T-helper 2 cell treated with Interferon-gamma antibody and Interleukin-4, amounts not matched to agents 5 μg/mL and 100 μg/mL, for 36 hours (primary cell): ENCODE data around the gene PTPRB.

ENCODE experiments used
- DNase-seq: peaks from one replicate; pipeline ENCODE4 v3.0.0; 2021; ENCODE audit warnings: low spot score
- H3K27ac Mint-ChIP-seq: one replicate; pipeline ENCODE4 v1.8.0; 2021; ENCODE audit warnings: mild to moderate bottlenecking, mixed read lengths
- H3K27me3 Mint-ChIP-seq: one replicate; pipeline ENCODE4 v1.8.0; 2021; ENCODE audit warnings: low read depth, mixed read lengths
- H3K36me3 Mint-ChIP-seq: one replicate; pipeline ENCODE4 v1.8.0; 2021; ENCODE audit warnings: low read depth, mixed read lengths
- H3K4me1 Mint-ChIP-seq: one replicate; pipeline ENCODE4 v1.8.0; 2021; ENCODE audit warnings: low read depth, mixed read lengths
- H3K4me3 Mint-ChIP-seq: one replicate; pipeline ENCODE4 v1.8.0; 2022; ENCODE audit warnings: mild to moderate bottlenecking, moderate library complexity, mixed read lengths
- H3K9me3 Mint-ChIP-seq: one replicate; pipeline ENCODE4 v1.8.0; 2021; ENCODE audit warnings: mixed read lengths

The PTPRB gene

GRCh38 chr12:70637303-70638085, at the start of gene PTPRB:
Gene PTPRB (minus strand): TSS chr12:70637429. CDS start chr12:70637395, 34 bp downstream.
- Mint-ChIP-seq H3K27ac (no peak within 1 kb of the TSS), H3K36me3 (no peaks in the 10 kb centered on the region), H3K27me3 (peaks cover 6% of the 10 kb centered on the region), H3K4me3 (no peak within 1 kb of the TSS), H3K9me3 (no peaks in the 10 kb centered on the region), H3K4me1 (no peaks in the 10 kb centered on the region)
- DNase-seq = no peak

GRCh38 chr12:70686907-70687306, 49.7 kb upstream of the PTPRB start:
- Mint-ChIP-seq H3K4me3 (no peak overlapping the region), H3K9me3 (no peaks in the 10 kb centered on the region), H3K4me1 (no peaks in the 10 kb centered on the region), H3K27me3 (peaks cover 4% of the 10 kb centered on the region), H3K27ac (no peak overlapping the region), H3K36me3 (no peaks in the 10 kb centered on the region)
- no peak for DNase-seq

GRCh38 chr12:70686299-70686698, 49.1 kb upstream of the PTPRB start:
- Mint-ChIP-seq H3K27me3 (peaks cover 4% of the 10 kb centered on the region), H3K36me3 (no peaks in the 10 kb centered on the region), H3K9me3 (no peaks in the 10 kb centered on the region), H3K4me1 (no peaks in the 10 kb centered on the region), H3K27ac (no peak overlapping the region), H3K4me3 (no peak overlapping the region)
- DNase-seq = no peak

- no peak overlapping the region for H3K27ac Mint-ChIP-seq
- DNase-seq = no peak
- no peak overlapping the region for H3K4me3 Mint-ChIP-seq
- no peaks in the 10 kb centered on the region for H3K9me3 Mint-ChIP-seq
- peaks cover 4% of the 10 kb centered on the region for H3K27me3 Mint-ChIP-seq
- no peaks in the 10 kb centered on the region for H3K36me3 Mint-ChIP-seq
- H3K4me1 Mint-ChIP-seq = no peaks in the 10 kb centered on the region
Measured at GRCh38 chr12:70683976-70684375, 46.7 kb upstream of the PTPRB start.

- DNase-seq = no peak
- Mint-ChIP-seq H3K4me1 (no peaks in the 10 kb centered on the region), H3K27ac (no peak overlapping the region), H3K9me3 (no peaks in the 10 kb centered on the region), H3K27me3 (peaks cover 5% of the 10 kb centered on the region), H3K36me3 (no peaks in the 10 kb centered on the region), H3K4me3 (no peak overlapping the region)
Measured at GRCh38 chr12:70671698-70672097, 34.5 kb upstream of the PTPRB start.

GRCh38 chr12:70670948-70671347, 33.7 kb upstream of the PTPRB start:
- Mint-ChIP-seq H3K27ac (no peak overlapping the region), H3K9me3 (no peaks in the 10 kb centered on the region), H3K4me3 (no peak overlapping the region), H3K4me1 (no peaks in the 10 kb centered on the region), H3K27me3 (peaks cover 4% of the 10 kb centered on the region), H3K36me3 (no peaks in the 10 kb centered on the region)
- no peak for DNase-seq

GRCh38 chr12:70667253-70667652, 30.0 kb upstream of the PTPRB start:
- Mint-ChIP-seq H3K4me3 (no peak overlapping the region), H3K36me3 (no peaks in the 10 kb centered on the region), H3K27ac (no peak overlapping the region), H3K9me3 (no peaks in the 10 kb centered on the region), H3K4me1 (no peaks in the 10 kb centered on the region), H3K27me3 (no peaks in the 10 kb centered on the region)
- DNase-seq = no peak

GRCh38 chr12:70666364-70666763, 29.1 kb upstream of the PTPRB start:
- H3K9me3 Mint-ChIP-seq = no peaks in the 10 kb centered on the region
- H3K27ac Mint-ChIP-seq = no peak overlapping the region
- H3K36me3 Mint-ChIP-seq = no peaks in the 10 kb centered on the region
- peaks cover 2% of the 10 kb centered on the region for H3K4me1 Mint-ChIP-seq
- H3K4me3 Mint-ChIP-seq = no peak overlapping the region
- no peaks in the 10 kb centered on the region for H3K27me3 Mint-ChIP-seq
- DNase-seq = no peak

- Mint-ChIP-seq H3K27ac (no peak overlapping the region), H3K4me3 (no peak overlapping the region), H3K9me3 (no peaks in the 10 kb centered on the region), H3K27me3 (no peaks in the 10 kb centered on the region), H3K36me3 (no peaks in the 10 kb centered on the region), H3K4me1 (peaks cover 2% of the 10 kb centered on the region)
- no peak for DNase-seq
Measured at GRCh38 chr12:70664465-70664881, 27.2 kb upstream of the PTPRB start.

GRCh38 chr12:70663838-70664237, 26.6 kb upstream of the PTPRB start:
- H3K36me3 Mint-ChIP-seq = no peaks in the 10 kb centered on the region
- H3K4me3 Mint-ChIP-seq = no peak overlapping the region
- H3K4me1 Mint-ChIP-seq = peaks cover 2% of the 10 kb centered on the region
- no peak for DNase-seq
- H3K27ac Mint-ChIP-seq = no peak overlapping the region
- H3K27me3 Mint-ChIP-seq = peaks cover 2% of the 10 kb centered on the region
- H3K9me3 Mint-ChIP-seq = no peaks in the 10 kb centered on the region

- no peak overlapping the region for H3K4me3 Mint-ChIP-seq
- peaks cover 2% of the 10 kb centered on the region for H3K27me3 Mint-ChIP-seq
- no peak overlapping the region for H3K27ac Mint-ChIP-seq
- no peak for DNase-seq
- H3K36me3 Mint-ChIP-seq = no peaks in the 10 kb centered on the region
- H3K9me3 Mint-ChIP-seq = no peaks in the 10 kb centered on the region
- H3K4me1 Mint-ChIP-seq = peaks cover 2% of the 10 kb centered on the region
Measured at GRCh38 chr12:70661466-70662161, 24.4 kb upstream of the PTPRB start.

GRCh38 chr12:70660620-70661219, 23.5 kb upstream of the PTPRB start:
- Mint-ChIP-seq H3K36me3 (no peaks in the 10 kb centered on the region), H3K4me1 (peaks cover 2% of the 10 kb centered on the region), H3K27me3 (peaks cover 2% of the 10 kb centered on the region), H3K4me3 (no peak overlapping the region), H3K27ac (no peak overlapping the region), H3K9me3 (no peaks in the 10 kb centered on the region)
- no peak for DNase-seq

GRCh38 chr12:70660002-70660604, 22.9 kb upstream of the PTPRB start:
- H3K9me3 Mint-ChIP-seq = no peaks in the 10 kb centered on the region
- H3K4me1 Mint-ChIP-seq = peaks cover 2% of the 10 kb centered on the region
- H3K27ac Mint-ChIP-seq = no peak overlapping the region
- no peaks in the 10 kb centered on the region for H3K36me3 Mint-ChIP-seq
- no peak for DNase-seq
- H3K4me3 Mint-ChIP-seq = no peak overlapping the region
- H3K27me3 Mint-ChIP-seq = peaks cover 2% of the 10 kb centered on the region

GRCh38 chr12:70659077-70659606, 21.9 kb upstream of the PTPRB start:
- H3K36me3 Mint-ChIP-seq = no peaks in the 10 kb centered on the region
- H3K4me3 Mint-ChIP-seq = no peak overlapping the region
- DNase-seq = no peak
- no peak overlapping the region for H3K27ac Mint-ChIP-seq
- H3K9me3 Mint-ChIP-seq = no peaks in the 10 kb centered on the region
- H3K4me1 Mint-ChIP-seq = peaks cover 2% of the 10 kb centered on the region
- peaks cover 2% of the 10 kb centered on the region for H3K27me3 Mint-ChIP-seq
